ENCODE measurements around the gene BBIP1. TPM values are rescaled to one million over a fixed set of nuclear protein-coding genes. Genes with fewer than 3 reads are reported as not detected.

Gene BBIP1
- total RNA-seq, 4 donors from 2014 or later = 9.8 to 32.2 (median 14.5) TPM

- Histone ChIP-seq H3K4me3 (no peak overlapping the region), H3K4me1 (peaks cover 0 to 2% (median 0%) of the 10 kb centered on the region in 4 donors), H3K9me3 (no peaks in the 10 kb centered on the region), H3K27me3 (no peaks in the 10 kb centered on the region), H3K36me3 (no peaks in the 10 kb centered on the region), H3K27ac (no peak overlapping the region)
- TF ChIP-seq CTCF (IDR thresholded peaks at IDR 0.05) = no peak
- TF ChIP-seq POLR2A (IDR thresholded peaks at IDR 0.05) = no peak
- no peak for DNase-seq
Measured at GRCh38 chr10:110964681-110965080, 45.7 kb upstream of the BBIP1 start.

- TF ChIP-seq POLR2A (IDR thresholded peaks at IDR 0.05) = no peak
- TF ChIP-seq CTCF (IDR thresholded peaks at IDR 0.05) = no peak
- H3K4me3 ChIP-seq = no peak overlapping the region
- no peaks in the 10 kb centered on the region for H3K36me3 ChIP-seq
- no peaks in the 10 kb centered on the region for H3K27me3 ChIP-seq
- no peaks in the 10 kb centered on the region for H3K9me3 ChIP-seq
- DNase-seq = no peak
- H3K4me1 ChIP-seq = peaks cover 0 to 2% (median 0%) of the 10 kb centered on the region in 4 donors
- no peak overlapping the region for H3K27ac ChIP-seq
Measured at GRCh38 chr10:110963162-110963561, 44.2 kb upstream of the BBIP1 start.

- Histone ChIP-seq H3K36me3 (no peaks in the 10 kb centered on the region), H3K27me3 (no peaks in the 10 kb centered on the region), H3K9me3 (no peaks in the 10 kb centered on the region), H3K4me3 (no peak overlapping the region), H3K4me1 (peaks cover 0 to 2% (median 0%) of the 10 kb centered on the region in 4 donors), H3K27ac (no peak overlapping the region)
- DNase-seq = no peak
- TF ChIP-seq CTCF (IDR thresholded peaks at IDR 0.05) = no peak
- TF ChIP-seq POLR2A (IDR thresholded peaks at IDR 0.05) = no peak
Measured at GRCh38 chr10:110962443-110962842, 43.5 kb upstream of the BBIP1 start.

GRCh38 chr10:110960333-110960712 lies 41.3 kb upstream of the BBIP1 start:
- Histone ChIP-seq H3K27me3 (no peaks in the 10 kb centered on the region), H3K4me3 (no peak overlapping the region), H3K36me3 (no peaks in the 10 kb centered on the region), H3K9me3 (no peaks in the 10 kb centered on the region), H3K4me1 (peaks cover 0 to 2% (median 0%) of the 10 kb centered on the region in 4 donors), H3K27ac (no peak overlapping the region)
- TF ChIP-seq POLR2A (IDR thresholded peaks at IDR 0.05) (no peak), CTCF (IDR thresholded peaks at IDR 0.05) (no peak)
- DNase-seq = no peak

GRCh38 chr10:110959379-110960332 lies 40.7 kb upstream of the BBIP1 start:
- Histone ChIP-seq H3K9me3 (no peaks in the 10 kb centered on the region), H3K4me3 (no peak overlapping the region), H3K27me3 (no peaks in the 10 kb centered on the region), H3K4me1 (peaks cover 0 to 2% (median 0%) of the 10 kb centered on the region in 4 donors), H3K27ac (no peak overlapping the region), H3K36me3 (no peaks in the 10 kb centered on the region)
- no peak for DNase-seq
- TF ChIP-seq CTCF (IDR thresholded peaks at IDR 0.05) (no peak), POLR2A (IDR thresholded peaks at IDR 0.05) (no peak)
